Neuronal stem cell (in vitro differentiated cells): Measurements from ENCODE around the gene FABP3.

Experiments
- DNase-seq: peaks from one replicate; pipeline ENCODE4 v3.0.0-alpha.2; 2013; ENCODE audit warnings: low spot score
- H2AFZ ChIP-seq: one replicate; pipeline ENCODE4 v1.6.1; 2013; ENCODE audit warnings: mild to moderate bottlenecking, low read length, inconsistent platforms
- H2AK5ac ChIP-seq: 2 replicates; pipeline ENCODE4 v1.6.1; 2013; ENCODE audit warnings: low read depth, mild to moderate bottlenecking, inconsistent platforms, low read length, moderate library complexity, mixed read lengths
- H2BK120ac ChIP-seq: 2 replicates; pipeline ENCODE4 v1.6.1; 2013; ENCODE audit warnings: low read depth, mild to moderate bottlenecking, inconsistent platforms, low read length, moderate library complexity, mixed read lengths
- H2BK12ac ChIP-seq: one replicate; pipeline ENCODE4 v1.6.1; 2013; ENCODE audit warnings: low read length, inconsistent platforms
- H2BK15ac ChIP-seq: 2 replicates; pipeline ENCODE4 v1.6.1; 2013; ENCODE audit warnings: mild to moderate bottlenecking, low read length, inconsistent platforms, mixed read lengths
- H2BK5ac ChIP-seq: one replicate; pipeline ENCODE4 v1.6.1; 2013; ENCODE audit warnings: inconsistent platforms, mild to moderate bottlenecking, low read length, moderate library complexity
- H3K14ac ChIP-seq: one replicate; pipeline ENCODE4 v1.6.1; 2013; ENCODE audit warnings: low read length, inconsistent platforms
- H3K18ac ChIP-seq: 2 replicates; pipeline ENCODE4 v1.6.1; 2013; ENCODE audit warnings: low read length, inconsistent platforms
- H3K23ac ChIP-seq: 2 replicates; pipeline ENCODE4 v1.6.1; 2013; ENCODE audit warnings: low read depth, mild to moderate bottlenecking, mixed read lengths, low read length, inconsistent platforms; ENCODE audit not compliant: poor library complexity
- H3K27ac ChIP-seq: replicated peaks from 3 replicates; pipeline ENCODE4 v1.5.1; 2013; ENCODE audit warnings: low read length, inconsistent platforms
- H3K27me3 ChIP-seq, 3 experiments: 2 replicates each; pipeline ENCODE4 v1.6.1; 2013; ENCODE audit warnings: low read length in 3 of 3, mild to moderate bottlenecking in 2 of 3, inconsistent platforms in 1 of 3, low read depth in 1 of 3, mixed read lengths in 1 of 3, moderate library complexity in 1 of 3; ENCODE audit not compliant: control insufficient read depth in 3 of 3, insufficient read depth in 3 of 3
- H3K36me3 ChIP-seq, 2 donors: replicated peaks in 1 of 2; 2 replicates each; pipeline ENCODE4 v1.6.1; 2013; ENCODE audit warnings: low read length in 2 of 2; ENCODE audit not compliant: control insufficient read depth in 2 of 2, insufficient read depth in 2 of 2
- H3K4ac ChIP-seq: 2 replicates; pipeline ENCODE4 v1.6.1; 2013; ENCODE audit warnings: inconsistent platforms, mild to moderate bottlenecking, low read length, moderate library complexity
- H3K4me1 ChIP-seq, 2 donors: 1 replicate in 1 of 2; 2 replicates in 1 of 2; pipeline ENCODE4 v1.6.1; 2013; ENCODE audit warnings: low read length in 2 of 2, low read depth in 1 of 2; ENCODE audit not compliant: control insufficient read depth in 2 of 2, insufficient read depth in 1 of 2
- H3K4me2 ChIP-seq: one replicate; pipeline ENCODE4 v1.6.1; 2013; ENCODE audit warnings: mild to moderate bottlenecking, low read length, inconsistent platforms; ENCODE audit not compliant: insufficient read depth, poor library complexity, severe bottlenecking
- H3K4me3 ChIP-seq, 2 donors: 2 replicates each; pipeline ENCODE4 v1.5.1; 2013; ENCODE audit warnings: low read length in 2 of 2, mild to moderate bottlenecking in 2 of 2, inconsistent platforms in 1 of 2, moderate library complexity in 1 of 2
- H3K79me1 ChIP-seq: one replicate; pipeline ENCODE4 v1.6.1; 2013; ENCODE audit warnings: low read depth, mild to moderate bottlenecking, inconsistent platforms, low read length, moderate library complexity
- H3K9ac ChIP-seq: one replicate; pipeline ENCODE4 v1.6.1; 2013; ENCODE audit warnings: mild to moderate bottlenecking, low read depth, low read length, inconsistent platforms; ENCODE audit not compliant: poor library complexity
- H3K9me3 ChIP-seq, 2 donors: replicated peaks in 1 of 2; 2 replicates each; pipeline versions ENCODE3 to v1.6.1; 2013; ENCODE audit warnings: low read length in 2 of 2, mild to moderate bottlenecking in 2 of 2, inconsistent platforms in 1 of 2, low read depth in 1 of 2, mixed read lengths in 1 of 2, moderate library complexity in 1 of 2; ENCODE audit not compliant: control insufficient read depth in 2 of 2, insufficient read depth in 1 of 2
- H4K8ac ChIP-seq: one replicate; pipeline ENCODE4 v1.6.1; 2013; ENCODE audit warnings: low read depth, mild to moderate bottlenecking, inconsistent platforms, low read length, moderate library complexity
- H4K91ac ChIP-seq: one replicate; pipeline ENCODE4 v1.6.1; 2013; ENCODE audit warnings: low read length, low read depth, mild to moderate bottlenecking, inconsistent platforms; ENCODE audit not compliant: poor library complexity
- WGBS, 2 donors: extraction: QIAGEN DNeasy Blood & Tissue Kit; methylation state at CpG; one replicate each; pipeline ENCODE4 v1.1.7; 2013; ENCODE audit warnings: missing lambda C conversion rate in 2 of 2, mixed read lengths in 1 of 2; ENCODE audit not compliant: insufficient read length in 2 of 2, insufficient replicate concordance in 1 of 2; ENCODE audit errors: extremely low coverage in 2 of 2; 5-methylcytosine and 5-hydroxymethylcytosine counted together

The FABP3 gene

GRCh38 chr1:31410871-31411270, 38.0 kb upstream of the FABP3 start:
- no peak overlapping the region for H3K4ac ChIP-seq
- peaks cover 20 to 21% of the 10 kb centered on the region in 2 donors for H3K4me1 ChIP-seq
- H3K9me3 ChIP-seq, result no peaks in the 10 kb centered on the region
- WGBS, 2 donors, result no CpG with 5 or more reads among the region's 4 CpGs
- no peak overlapping the region for H3K4me2 ChIP-seq
- H3K4me3 ChIP-seq, result no peak overlapping the region
- H3K14ac ChIP-seq, result no peak overlapping the region
- H3K27ac ChIP-seq, result no peak overlapping the region
- H3K9ac ChIP-seq, result no peak overlapping the region
- no peak overlapping the region for H2BK12ac ChIP-seq
- peaks cover under 1 to 3% of the 10 kb centered on the region in 2 donors for H3K36me3 ChIP-seq
- no peak overlapping the region for H2AK5ac ChIP-seq
- DNase-seq, result no peak
- H2BK5ac ChIP-seq, result no peak overlapping the region
- no peak overlapping the region for H4K8ac ChIP-seq
- H2AFZ ChIP-seq, result no peak overlapping the region
- H3K23ac ChIP-seq, result no peak overlapping the region
- no peak overlapping the region for H2BK120ac ChIP-seq
- H2BK15ac ChIP-seq, result no peak overlapping the region
- H3K27me3 ChIP-seq, result no peaks in the 10 kb centered on the region
- no peak overlapping the region for H3K18ac ChIP-seq
- no peak overlapping the region for H4K91ac ChIP-seq
- peaks cover 7% of the 10 kb centered on the region for H3K79me1 ChIP-seq

- Histone ChIP-seq H3K9ac (no peak overlapping the region), H3K9me3 (no peaks in the 10 kb centered on the region), H2BK120ac (no peak overlapping the region), H3K4me2 (no peak overlapping the region), H3K4me3 (no peak overlapping the region), H4K91ac (no peak overlapping the region), H4K8ac (no peak overlapping the region), H3K79me1 (peaks cover 7% of the 10 kb centered on the region), H2BK12ac (no peak overlapping the region), H3K27me3 (no peaks in the 10 kb centered on the region), H3K18ac (no peak overlapping the region), H3K23ac (no peak overlapping the region), H2AK5ac (no peak overlapping the region), H2BK5ac (no peak overlapping the region), H3K4me1 (peaks cover 15 to 17% of the 10 kb centered on the region in 2 donors), H3K4ac (no peak overlapping the region), H3K14ac (no peak overlapping the region), H3K36me3 (no peaks in the 10 kb centered on the region), H2BK15ac (no peak overlapping the region), H3K27ac (no peak overlapping the region), H2AFZ (no peak overlapping the region)
- no CpG with 5 or more reads among the region's 6 CpGs for WGBS, 2 donors
- DNase-seq, result no peak
Observed at GRCh38 chr1:31409946-31410858, 37.3 kb upstream of the FABP3 start.

DNA sequence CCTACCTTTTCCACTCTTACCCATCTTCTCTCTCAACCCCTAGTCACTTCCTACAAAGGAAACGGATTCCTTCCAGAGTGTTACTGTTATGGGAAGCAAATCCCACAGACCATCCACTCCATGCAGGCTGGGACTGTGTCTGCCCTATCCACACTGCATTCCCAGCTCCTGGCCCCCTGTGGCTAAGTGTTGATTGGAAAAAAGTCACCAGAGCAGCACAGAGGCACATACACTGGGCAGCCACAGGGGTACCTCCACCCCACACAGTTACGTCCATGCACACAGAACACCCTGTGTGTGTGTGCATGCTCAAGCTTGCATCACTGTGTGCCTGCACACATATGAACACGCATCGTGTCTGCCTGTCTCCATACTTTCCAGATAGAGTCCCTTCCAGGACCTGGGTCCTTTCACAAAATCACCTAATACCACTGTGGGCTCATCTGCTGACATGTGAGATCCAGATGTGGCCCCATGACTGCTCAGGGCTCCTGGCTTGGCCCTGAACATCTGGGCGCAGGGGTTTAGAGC, 36.0 kb upstream of the FABP3 start:
- no CpG with 5 or more reads among the region's 5 CpGs for WGBS, 2 donors
- Histone ChIP-seq H2BK120ac (no peak overlapping the region), H2BK5ac (no peak overlapping the region), H3K9ac (peak overlapping the region; percentile 30), H2AFZ (no peak overlapping the region), H3K4ac (no peak overlapping the region), H2AK5ac (peak overlapping the region; percentile 13), H3K9me3 (no peaks in the 10 kb centered on the region), H3K14ac (no peak overlapping the region), H3K4me1 (peaks cover 7 to 10% of the 10 kb centered on the region in 2 donors), H3K27ac (no peak overlapping the region), H3K36me3 (no peaks in the 10 kb centered on the region), H3K18ac (peak overlapping the region; percentile 80), H3K4me2 (no peak overlapping the region), H3K4me3 (no peak overlapping the region), H3K79me1 (peaks cover 4% of the 10 kb centered on the region), H3K27me3 (no peaks in the 10 kb centered on the region), H3K23ac (no peak overlapping the region), H2BK15ac (no peak overlapping the region), H2BK12ac (no peak overlapping the region), H4K8ac (no peak overlapping the region), H4K91ac (no peak overlapping the region)
- no peak for DNase-seq

- peaks cover 4 to 5% of the 10 kb centered on the region in 2 donors for H3K4me1 ChIP-seq
- no peaks in the 10 kb centered on the region for H3K27me3 ChIP-seq
- no peaks in the 10 kb centered on the region for H3K9me3 ChIP-seq
- H3K18ac ChIP-seq, result peak overlapping the region; percentile 53
- peak overlapping the region; percentile 78 for H2BK15ac ChIP-seq
- H2BK5ac ChIP-seq, result no peak overlapping the region
- no peaks in the 10 kb centered on the region for H3K36me3 ChIP-seq
- no peak overlapping the region for H3K4ac ChIP-seq
- peak overlapping the region in 1 of 2 donors; percentile 11 for H3K4me3 ChIP-seq
- H3K79me1 ChIP-seq, result no peaks in the 10 kb centered on the region
- H3K4me2 ChIP-seq, result no peak overlapping the region
- peak overlapping the region; percentile 85 for H2AK5ac ChIP-seq
- H2BK120ac ChIP-seq, result no peak overlapping the region
- H4K8ac ChIP-seq, result no peak overlapping the region
- no CpG with 5 or more reads among the region's 18 CpGs for WGBS, 2 donors
- H3K9ac ChIP-seq, result no peak overlapping the region
- peak overlapping the region; percentile 9 for H4K91ac ChIP-seq
- peak overlapping the region; percentile 14 for H2BK12ac ChIP-seq
- H3K27ac ChIP-seq, result no peak overlapping the region
- H2AFZ ChIP-seq, result peak overlapping the region; percentile 43
- DNase-seq, result no peak
- peak overlapping the region; percentile 67 for H3K23ac ChIP-seq
- H3K14ac ChIP-seq, result peak overlapping the region; percentile 84
Observed at GRCh38 chr1:31407029-31407626, 34.3 kb upstream of the FABP3 start.
